DMS79 treated with DMSO at 0.1 percent for 48 hours (cell line): ENCODE measurements around the gene CAND1.

Source experiments
- DNase-seq: peaks from one replicate; lab custom pipeline; 2025; lab: John Stamatoyannopoulos, UW

The CAND1 gene

DNA sequence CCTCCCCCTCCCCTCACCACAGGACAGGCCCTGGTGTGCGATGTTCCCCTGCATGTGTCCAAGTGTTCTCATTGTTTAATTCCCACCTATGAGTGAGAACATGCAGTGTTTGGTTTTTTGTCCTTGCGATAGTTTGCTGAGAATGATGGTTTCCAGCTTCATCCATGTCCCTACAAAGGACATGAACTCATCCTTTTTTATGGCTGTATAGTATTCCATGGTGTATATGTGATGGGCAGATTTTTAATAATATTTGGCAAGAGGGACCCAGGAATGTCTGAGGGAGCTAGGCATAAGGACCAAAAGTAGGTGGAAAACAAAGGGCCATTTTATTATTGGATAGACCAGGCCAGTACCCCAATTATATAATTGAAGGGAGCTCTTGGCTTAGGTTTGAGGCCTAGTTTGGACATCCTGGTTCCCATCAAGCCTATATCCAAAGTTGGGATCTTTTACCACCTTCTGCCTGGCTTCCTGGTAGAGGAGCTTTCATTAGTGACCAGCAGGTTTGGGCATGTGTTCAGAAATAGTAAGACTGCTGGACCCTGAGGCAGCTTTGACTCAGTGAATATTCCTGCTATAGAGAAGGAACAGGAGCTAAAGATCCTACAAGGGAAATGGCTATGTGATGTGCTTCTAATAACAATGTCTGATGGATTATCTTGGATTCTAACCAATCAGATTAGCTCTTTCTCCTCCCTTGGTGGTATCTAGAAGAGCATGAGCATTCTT, 76.0 kb downstream of the CAND1 start:
- no peak for DNase-seq

DNA sequence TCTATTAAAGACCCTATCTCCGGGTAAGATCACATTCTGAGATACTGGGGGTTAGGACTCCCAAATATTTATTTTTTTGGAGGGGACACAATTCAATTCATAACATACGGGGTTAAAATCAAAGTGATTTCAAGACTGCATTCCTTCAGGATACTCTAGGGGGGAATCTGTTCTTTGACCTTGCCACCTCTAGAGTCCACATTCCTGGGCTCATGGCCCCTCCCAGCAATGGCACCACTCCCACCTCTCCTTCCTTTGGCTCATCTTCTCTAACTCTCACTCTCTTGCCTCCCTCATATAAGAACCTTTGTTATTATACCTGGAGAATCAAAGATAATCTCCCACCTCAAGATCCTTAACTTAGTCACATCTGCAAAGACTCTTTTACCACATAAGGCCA, 79.5 kb downstream of the CAND1 start:
- DNase-seq = no peak

DNA sequence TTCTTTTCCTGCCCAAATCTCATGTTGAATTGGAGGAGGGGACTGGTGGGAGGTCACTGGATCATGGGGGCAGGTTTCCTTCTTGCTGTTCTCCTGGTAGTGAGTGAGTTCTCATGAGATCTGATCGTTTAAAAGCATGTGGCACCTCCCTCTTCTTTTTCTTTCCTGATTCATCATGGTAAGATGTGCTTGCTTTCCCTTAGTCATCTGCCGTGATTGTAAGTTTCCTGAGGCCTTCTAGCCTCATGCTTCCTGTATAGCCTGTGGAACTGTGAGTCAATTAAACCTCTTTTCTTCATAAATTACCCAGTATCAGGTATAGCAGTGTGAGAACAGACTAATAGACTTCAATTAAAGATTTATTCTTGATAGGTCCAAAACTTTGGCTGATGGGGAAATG, 83.5 kb downstream of the CAND1 start:
- no peak for DNase-seq

DNA sequence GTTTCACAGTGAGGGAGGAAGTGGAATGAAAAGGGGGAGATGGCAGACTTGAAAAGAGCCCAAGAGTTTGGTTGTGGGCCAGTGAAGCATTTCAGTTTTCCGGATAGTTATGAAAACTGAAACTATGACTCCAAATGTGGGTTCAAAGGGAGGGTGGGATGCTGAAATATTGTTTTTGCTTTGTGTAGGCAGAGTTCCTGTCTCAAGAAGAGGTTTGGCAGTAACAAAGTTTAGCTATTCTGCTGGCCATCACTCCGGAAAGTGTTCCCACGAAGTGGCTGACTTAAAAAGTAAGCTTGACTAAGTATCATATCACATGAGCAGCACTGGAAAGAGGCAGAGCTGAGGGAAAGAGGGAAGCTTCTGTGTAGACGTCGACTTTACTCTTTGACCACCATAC, 85.2 kb downstream of the CAND1 start:
- no peak for DNase-seq

DNA sequence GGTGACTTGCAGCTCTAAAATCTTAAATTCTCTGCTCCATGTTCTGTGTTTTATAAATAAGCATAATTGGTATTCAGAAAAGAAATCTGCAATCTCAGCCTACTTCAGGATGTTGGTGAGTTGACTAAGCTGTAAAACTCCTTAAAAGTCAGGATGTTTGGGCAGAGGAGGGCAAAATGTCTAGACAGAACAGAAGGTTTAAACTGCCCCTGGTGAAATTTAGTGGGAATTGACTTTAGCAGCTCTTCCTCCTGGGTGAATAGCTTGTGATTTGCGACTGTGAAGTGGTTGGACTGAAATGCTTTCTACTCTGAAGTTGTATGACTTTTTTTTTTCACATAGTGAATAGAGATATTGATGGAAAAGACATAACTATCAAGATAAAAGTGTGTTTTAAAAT, 85.8 kb downstream of the CAND1 start:
- DNase-seq = peak; percentile 13

DNA sequence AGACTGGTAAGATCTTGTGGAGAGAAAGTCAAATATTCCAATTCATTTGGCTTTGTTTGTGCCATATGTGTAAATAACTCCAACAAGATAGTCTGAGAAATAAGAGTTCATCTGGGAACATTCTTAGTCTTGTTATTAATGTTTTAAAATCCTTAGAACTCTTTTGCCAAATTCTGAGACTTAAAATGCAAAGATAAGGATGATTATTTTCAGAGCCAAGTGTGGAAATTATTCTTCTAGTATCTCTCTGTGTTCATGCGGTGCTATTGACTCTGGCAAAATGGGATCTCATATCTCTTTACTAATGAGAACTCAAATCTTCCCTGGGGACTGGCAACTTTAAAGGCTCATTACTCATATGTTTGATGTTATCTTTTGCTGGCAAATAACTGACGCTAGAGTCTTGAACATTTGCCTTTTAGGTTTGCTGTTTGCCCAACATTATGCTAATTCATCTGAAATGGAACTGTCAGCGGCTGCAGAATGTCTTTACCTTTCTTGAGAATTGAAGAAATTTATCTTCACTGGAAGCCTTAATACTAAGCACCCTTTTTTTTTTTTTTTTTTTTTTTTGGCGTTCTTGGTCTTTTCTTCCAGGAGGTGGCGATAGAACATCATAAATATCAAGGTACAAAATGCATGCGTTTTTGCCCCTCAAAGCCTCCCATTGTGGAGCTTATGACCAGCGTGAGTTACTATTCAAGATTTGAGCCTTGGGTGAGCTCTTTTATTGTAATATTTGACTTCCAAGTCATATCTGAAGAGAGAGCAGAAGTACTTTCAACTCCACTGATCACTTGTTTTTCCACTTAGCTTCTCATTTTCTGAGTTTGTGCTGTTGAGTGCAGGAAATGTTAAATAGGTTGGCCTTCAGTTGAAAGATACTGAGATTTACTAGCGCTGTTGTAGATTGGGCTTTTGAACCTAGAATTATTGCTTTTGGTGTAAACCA, 86.5 kb downstream of the CAND1 start:
- DNase-seq = peak; percentile 76

DNA sequence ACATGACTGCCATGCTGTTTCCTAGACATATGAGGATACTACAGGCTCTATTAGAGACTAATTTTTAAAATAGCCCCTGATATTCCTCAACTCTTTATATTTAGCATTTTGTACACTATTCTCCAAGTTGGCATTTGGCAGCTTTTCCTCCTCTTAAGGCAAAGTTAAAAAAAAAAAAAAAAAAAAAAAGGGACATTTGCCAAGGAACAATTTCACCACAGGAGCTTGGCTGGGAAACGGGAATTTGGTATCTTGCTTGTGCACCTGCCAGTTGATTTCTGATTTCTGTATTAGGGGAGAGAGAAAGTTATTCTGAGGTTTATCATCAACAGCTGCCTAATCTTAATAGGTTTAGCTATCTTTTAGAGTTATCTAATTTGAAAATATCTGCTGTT, 87.2 kb downstream of the CAND1 start:
- peak; percentile 74 for DNase-seq

DNA sequence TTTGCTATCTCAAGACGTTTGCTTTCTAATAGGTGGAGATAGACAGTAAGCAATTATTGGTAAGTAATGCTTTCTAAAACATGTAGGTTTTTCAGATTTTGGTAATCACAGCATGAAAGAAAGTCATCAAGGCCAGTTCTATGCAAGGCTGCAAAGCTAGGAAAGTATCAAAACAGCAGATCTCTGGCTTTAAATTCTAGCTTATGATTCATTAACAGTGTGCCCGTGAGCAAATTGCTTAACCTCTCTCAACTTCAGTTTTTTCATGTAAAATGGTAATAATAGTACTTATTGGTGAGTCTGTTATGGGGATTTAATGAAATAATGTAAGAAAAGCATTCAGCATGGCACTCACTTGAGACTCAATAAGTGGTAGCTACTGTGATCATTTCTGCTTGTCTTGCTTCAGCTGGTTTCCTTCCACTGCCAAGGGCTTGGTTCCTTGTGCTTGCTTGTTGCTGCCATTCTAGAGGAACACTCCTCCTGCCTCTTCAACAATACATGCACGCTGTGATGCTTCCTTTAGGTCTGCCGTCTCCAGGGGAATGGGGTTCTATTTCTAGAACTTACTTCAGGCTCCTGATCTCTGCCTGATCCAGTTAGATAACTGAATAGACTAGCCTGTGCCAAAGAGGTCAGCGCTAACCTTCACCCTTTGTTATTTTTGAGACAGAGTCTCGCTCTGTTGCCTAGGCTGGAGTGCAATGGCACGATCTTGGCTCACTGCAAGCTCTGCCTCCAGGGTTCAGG, 88.4 kb downstream of the CAND1 start:
- peak; percentile 62 for DNase-seq

DNA sequence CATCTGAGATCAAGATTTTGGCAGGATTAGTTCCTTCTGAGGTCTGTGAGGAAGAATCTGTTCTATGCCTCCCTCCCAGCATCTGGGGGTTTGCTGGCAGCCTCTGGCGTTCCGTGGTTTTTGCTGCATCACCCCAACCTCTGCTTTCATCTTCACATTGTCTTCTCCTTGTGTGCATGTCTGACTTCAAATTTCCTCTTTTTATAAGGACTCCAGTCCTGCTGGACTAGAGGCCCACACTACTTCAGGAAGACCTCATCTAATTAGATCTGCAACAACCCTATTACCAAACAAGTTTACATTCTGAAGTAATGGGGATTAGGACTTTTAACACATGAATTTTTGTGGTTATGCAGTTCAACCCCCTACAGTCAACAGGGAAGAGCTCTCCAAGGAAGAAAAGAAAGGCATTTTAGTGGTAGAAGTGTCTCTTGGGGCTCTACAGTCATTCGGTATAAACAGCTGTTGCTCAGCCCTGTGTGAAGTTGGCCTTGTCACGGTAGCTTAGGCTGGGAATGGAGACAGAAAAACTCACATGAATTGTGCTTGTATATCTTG, 89.7 kb downstream of the CAND1 start:
- peak; percentile 72 for DNase-seq

DNA sequence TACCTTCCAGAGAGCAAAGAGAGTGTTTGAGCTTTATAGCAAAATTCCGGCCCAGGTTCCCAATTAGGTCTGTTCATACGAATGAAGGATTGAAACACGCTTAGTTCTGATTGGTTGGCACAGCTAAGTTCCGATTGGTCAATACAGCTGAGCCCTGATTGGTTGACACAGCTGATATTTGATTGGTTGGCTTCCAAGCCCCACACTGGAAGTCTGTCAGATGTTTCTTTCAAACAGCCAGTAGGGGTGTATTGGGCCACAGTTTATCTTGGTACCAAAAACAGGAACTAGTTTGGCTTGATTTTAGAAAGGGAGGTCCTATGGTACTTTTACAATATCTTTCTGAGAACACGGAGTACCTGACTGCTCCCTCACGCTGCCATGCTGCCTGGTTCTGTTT, 93.4 kb downstream of the CAND1 start:
- no peak for DNase-seq

DNA sequence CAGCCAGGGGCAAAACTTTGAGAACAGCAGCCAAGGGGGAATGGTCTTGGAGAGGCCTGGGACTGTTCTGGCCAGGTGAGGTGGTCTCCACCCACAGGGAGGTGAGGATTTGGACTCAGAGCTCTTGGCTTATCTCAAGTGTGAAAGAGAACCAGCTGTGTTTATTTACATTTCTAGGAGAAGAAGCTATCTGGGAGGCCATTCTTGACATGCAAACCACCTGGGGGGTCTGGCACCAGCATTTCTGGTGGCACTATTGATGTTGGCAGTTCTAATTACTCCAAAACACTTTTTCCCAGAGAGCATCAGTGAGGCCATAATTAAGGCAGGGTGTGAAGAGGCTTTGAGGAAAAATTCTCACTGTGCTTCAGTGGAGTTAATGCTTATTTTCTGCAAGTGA, 95.1 kb downstream of the CAND1 start:
- DNase-seq = peak; percentile 25

DNA sequence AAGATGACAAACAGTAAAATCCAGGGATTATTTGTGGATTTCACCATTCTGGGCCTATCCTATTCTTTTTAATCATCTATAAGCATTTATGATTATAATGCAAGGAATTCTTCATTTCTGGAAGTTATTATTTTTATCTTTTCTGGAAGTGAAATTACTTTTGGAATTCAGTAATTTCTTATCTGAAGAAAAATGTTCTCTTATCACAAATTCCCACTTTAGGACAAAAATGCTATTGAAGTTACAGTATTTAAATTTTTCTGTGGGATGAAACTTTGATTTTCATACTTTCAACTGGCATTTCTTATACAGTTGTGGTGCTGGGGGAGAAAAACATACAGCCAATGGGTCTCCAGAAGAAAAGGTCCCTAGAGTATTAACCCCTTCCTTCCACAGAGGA, 96.0 kb downstream of the CAND1 start:
- no peak for DNase-seq

DNA sequence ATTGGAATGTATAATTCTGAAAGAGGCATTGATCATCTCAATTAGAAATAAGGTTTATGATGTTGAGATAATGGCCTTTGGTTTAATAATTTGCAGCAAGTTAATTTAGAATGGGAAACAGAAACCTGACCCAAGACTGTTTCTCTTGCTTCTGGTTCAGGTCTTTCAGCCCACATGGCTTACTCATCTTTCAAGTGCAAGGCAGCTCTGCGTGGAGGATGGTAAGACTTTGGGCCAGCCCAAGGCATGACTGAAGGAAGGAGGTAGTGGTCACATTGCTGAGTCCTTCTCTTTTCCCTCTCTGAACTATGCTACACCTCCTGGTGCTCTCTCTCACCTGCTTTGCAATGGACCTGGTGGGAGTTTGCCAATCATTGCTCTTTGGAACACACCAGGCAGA, 98.7 kb downstream of the CAND1 start:
- no peak for DNase-seq
